ENCODE results near the gene INPP5A.

Gene INPP5A

DNA sequence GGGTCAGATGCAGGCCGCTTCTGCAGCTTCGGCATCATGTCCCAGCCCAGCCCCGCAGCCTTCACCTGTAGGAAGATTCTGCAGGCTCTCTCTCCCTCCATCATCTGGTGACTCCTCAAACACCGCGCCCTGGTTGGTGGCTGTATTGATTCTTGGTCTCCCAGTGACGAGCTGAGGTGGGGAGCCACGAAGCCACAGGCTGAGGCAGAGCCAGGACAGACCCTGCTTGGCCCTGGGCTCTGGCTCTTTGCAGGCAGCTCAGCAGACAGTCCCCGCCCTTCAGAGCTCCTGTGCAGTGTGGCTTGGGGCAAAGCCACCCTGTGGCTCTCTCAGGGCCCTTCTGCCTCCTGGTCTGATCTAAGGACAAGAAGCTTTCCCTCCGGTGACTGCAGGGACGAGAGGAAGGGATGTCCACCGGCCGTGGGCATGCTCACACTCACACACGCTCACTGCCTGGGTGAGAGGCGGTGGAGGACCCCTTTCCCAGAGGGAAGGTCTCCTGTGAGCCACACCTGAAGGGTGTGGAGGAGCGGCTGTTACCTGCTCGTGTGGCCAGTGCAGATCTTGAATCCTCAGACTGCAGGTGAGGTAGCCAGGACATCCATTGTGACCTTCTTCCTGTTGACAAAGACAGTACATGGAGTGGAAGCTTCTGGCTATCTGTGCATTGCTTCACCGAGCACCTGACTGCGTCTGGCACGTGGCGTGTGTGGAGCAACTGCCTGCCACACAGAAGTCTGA is 79.6 kb downstream of the INPP5A start:
- Mint-ChIP-seq H3K4me3 (no peak overlapping the region), H3K27ac (no peak overlapping the region), H3K9me3 (no peaks in the 10 kb centered on the region), H3K4me1 (peaks cover 28% of the 10 kb centered on the region), H3K36me3 (peaks cover 31% of the 10 kb centered on the region), H3K27me3 (no peaks in the 10 kb centered on the region)

DNA sequence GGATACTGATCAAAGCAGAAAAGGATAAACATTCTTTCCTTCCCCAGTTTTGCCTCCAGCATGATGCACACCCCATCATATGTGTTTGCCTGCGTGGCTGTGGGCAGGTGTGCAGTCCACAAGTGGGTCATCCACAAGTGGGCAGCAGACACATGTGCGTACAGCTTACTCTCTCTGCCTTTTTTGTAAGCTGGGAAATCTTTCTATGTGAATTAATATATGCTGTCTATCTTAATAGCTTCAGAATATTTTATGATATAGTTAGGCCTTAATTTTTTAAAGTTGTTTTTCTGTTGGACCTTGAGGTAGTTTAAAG is 80.1 kb downstream of the INPP5A start:
- Mint-ChIP-seq H3K27me3 (no peaks in the 10 kb centered on the region), H3K36me3 (peaks cover 30% of the 10 kb centered on the region), H3K4me1 (peaks cover 24% of the 10 kb centered on the region), H3K27ac (no peak overlapping the region), H3K4me3 (no peak overlapping the region), H3K9me3 (no peaks in the 10 kb centered on the region)

GRCh38 chr10:132618158-132618919 is 80.8 kb downstream of the INPP5A start:
- Mint-ChIP-seq H3K27me3 (no peaks in the 10 kb centered on the region), H3K4me1 (peaks cover 20% of the 10 kb centered on the region), H3K36me3 (peaks cover 30% of the 10 kb centered on the region), H3K27ac (no peak overlapping the region), H3K9me3 (no peaks in the 10 kb centered on the region), H3K4me3 (no peak overlapping the region)

DNA sequence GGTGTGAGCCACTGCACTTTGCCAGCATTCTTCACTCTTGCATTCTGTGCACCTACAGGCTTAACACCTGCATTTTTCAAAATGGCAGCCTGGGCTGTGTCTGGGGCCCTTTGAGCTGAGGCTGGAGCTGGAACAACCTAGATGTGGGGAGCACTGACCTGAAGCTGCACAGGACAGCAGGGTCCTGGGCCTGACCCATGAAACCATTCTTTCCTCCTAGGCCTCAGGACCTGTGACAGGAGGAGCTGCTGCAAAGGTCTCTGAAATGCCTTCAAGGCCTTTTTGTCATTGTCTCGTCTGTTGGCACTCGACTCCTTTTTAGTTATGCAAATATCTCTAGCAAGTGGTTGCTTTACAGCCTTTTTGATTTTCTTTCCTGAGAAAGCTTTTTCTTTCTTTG is 82.3 kb downstream of the INPP5A start:
- Mint-ChIP-seq H3K27me3 (no peaks in the 10 kb centered on the region), H3K27ac (no peak overlapping the region), H3K9me3 (no peaks in the 10 kb centered on the region), H3K4me1 (peaks cover 17% of the 10 kb centered on the region), H3K36me3 (peaks cover 30% of the 10 kb centered on the region), H3K4me3 (no peak overlapping the region)

DNA sequence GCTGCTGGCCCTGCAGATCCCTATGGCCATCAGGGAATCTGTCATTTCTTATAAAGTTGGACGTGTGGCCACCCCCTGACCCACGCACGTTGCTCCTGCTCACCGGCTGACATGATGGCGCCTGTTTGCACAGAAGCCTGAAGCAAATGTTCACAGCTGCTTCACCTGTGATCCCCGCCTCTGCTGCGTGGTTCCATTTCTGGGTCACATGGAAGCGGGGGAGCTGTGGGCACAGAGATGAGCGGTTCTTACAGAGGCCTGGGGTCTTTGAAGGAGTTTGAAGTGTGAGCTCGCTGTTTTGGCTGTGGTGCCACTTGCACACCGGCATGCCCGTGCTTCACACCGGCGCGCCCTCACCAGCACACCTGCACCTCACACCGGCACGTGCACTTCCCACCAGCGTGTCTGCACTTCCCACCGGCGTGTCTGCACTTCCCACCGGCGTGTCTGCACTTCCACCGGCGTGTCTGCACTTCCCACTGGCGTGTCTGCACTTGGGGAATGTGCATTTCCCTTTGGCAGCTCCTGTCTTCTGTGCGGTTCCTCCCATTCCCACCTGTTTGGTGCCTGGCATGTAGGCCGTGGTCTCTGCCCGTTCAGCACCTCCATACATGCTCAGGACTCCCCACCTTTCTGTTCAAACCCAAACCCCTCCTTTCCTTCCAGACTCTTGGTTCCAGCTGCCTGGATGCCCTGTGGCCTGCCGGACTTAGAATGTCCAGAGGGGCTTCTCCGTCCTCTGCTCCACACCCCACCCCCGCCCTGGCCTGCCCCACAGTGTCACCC is 86.7 kb downstream of the INPP5A start:
- H3K4me1 Mint-ChIP-seq = peaks cover 32% of the 10 kb centered on the region
- H3K4me3 Mint-ChIP-seq = no peak overlapping the region
- H3K36me3 Mint-ChIP-seq = peaks cover 11% of the 10 kb centered on the region
- H3K27me3 Mint-ChIP-seq = no peaks in the 10 kb centered on the region
- no peaks in the 10 kb centered on the region for H3K9me3 Mint-ChIP-seq
- no peak overlapping the region for H3K27ac Mint-ChIP-seq

- no peak overlapping the region for H3K27ac Mint-ChIP-seq
- peaks cover 39% of the 10 kb centered on the region for H3K4me1 Mint-ChIP-seq
- peaks cover 11% of the 10 kb centered on the region for H3K36me3 Mint-ChIP-seq
- no peak overlapping the region for H3K4me3 Mint-ChIP-seq
- H3K27me3 Mint-ChIP-seq = no peaks in the 10 kb centered on the region
- no peaks in the 10 kb centered on the region for H3K9me3 Mint-ChIP-seq
These were observed 87.4 kb downstream of the INPP5A start for GRCh38 chr10:132624847-132625471.

DNA sequence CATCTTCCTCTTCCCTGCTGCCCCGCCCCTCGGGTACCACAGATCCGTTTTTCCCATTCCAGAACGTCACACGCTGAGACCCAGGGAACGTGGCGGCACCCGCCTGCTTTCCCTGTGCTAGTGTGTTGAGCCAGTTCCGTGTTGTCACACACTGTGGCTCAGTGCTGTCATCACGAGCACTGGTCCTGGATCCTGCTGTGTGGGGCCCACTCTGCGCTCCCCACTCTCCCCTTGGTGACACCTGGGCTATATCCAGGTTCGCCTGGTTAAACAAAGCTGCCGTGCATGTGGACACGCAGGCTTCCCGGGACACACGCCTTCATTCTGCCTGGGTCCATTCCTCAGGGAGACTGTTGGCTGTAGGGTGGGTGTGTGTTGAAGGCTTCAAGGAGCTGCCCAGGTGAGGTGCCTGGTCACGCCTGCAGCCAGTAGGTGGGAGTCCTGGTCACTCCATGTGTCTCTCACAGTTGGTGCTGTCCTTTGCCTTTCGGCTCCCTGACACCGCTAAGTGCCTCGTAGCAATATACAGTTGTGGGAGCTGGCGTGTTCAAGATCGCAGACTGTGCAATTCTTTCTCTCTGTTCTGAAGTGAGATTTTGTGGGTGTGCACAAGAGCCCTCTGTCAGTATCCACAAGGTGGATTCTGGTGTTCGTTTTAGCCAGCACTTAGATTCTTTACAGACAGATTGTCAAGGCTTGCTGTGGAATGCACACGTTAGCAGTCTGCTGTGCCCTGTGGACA is 88.6 kb downstream of the INPP5A start:
- Mint-ChIP-seq H3K36me3 (peaks cover 4% of the 10 kb centered on the region), H3K4me1 (peaks cover 44% of the 10 kb centered on the region), H3K27me3 (no peaks in the 10 kb centered on the region), H3K4me3 (no peak overlapping the region), H3K9me3 (no peaks in the 10 kb centered on the region), H3K27ac (peak overlapping the region; percentile 61)

GRCh38 chr10:132626761-132627665 is 89.4 kb downstream of the INPP5A start:
- H3K4me1 Mint-ChIP-seq = peaks cover 44% of the 10 kb centered on the region
- no peak overlapping the region for H3K27ac Mint-ChIP-seq
- H3K9me3 Mint-ChIP-seq = no peaks in the 10 kb centered on the region
- H3K27me3 Mint-ChIP-seq = no peaks in the 10 kb centered on the region
- no peaks in the 10 kb centered on the region for H3K36me3 Mint-ChIP-seq
- H3K4me3 Mint-ChIP-seq = no peak overlapping the region

DNA sequence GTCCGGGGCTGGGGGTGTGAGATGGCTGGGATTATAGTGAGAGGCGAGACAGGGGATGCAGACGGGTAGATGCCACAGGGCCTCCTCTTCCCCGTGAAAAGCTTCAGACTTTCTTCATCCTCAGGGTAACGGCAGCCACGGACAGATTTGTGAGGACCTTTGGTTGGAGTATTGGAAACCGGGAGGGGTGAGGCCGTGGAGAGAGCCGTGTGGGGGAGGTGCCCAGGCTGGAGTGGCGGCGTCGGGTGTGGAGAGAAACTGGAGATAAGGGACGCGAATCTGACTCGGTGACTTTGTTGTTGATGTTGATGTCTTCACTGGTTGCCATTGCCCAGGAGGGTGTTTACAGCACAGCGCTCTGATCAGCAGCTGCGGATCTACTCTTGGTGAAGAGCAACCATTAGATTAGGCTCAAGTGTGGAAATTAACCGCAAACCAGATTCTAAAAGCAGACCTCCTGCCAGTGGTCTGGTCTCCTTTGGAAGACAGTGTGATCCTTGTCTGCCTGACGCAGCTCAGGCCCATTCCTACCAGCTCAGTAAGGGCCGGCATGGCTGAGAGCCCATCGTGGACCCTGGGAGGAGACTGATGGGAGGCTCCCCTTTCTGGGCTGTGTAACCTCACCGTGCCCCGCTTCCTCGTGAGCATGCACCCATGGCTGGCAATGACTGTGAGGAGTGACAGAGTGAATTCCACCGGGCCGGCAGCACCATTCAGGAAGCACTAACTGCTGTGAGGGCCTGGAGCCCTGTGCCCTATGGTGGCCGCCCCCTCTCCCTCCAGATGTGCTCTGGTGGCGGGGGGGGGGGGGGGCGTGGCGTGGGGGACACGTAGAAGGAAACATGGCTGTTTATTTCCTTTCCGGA is 90.3 kb downstream of the INPP5A start:
- Mint-ChIP-seq H3K4me3 (no peak overlapping the region), H3K27ac (no peak overlapping the region)

GRCh38 chr10:132628966-132629900 is 91.6 kb downstream of the INPP5A start:
- Mint-ChIP-seq H3K27me3 (no peaks in the 10 kb centered on the region), H3K9me3 (no peaks in the 10 kb centered on the region), H3K4me1 (peaks cover 53% of the 10 kb centered on the region), H3K36me3 (no peaks in the 10 kb centered on the region), H3K4me3 (no peak overlapping the region), H3K27ac (no peak overlapping the region)

More for the DNA sequence above, 90.3 kb downstream of the INPP5A start:
- Mint-ChIP-seq H3K4me1 (peaks cover 47% of the 10 kb centered on the region), H3K27me3 (no peaks in the 10 kb centered on the region), H3K9me3 (no peaks in the 10 kb centered on the region), H3K36me3 (no peaks in the 10 kb centered on the region)

- Mint-ChIP-seq H3K4me1 (peaks cover 59% of the 10 kb centered on the region), H3K36me3 (no peaks in the 10 kb centered on the region), H3K4me3 (no peak overlapping the region), H3K27me3 (no peaks in the 10 kb centered on the region), H3K27ac (no peak overlapping the region), H3K9me3 (no peaks in the 10 kb centered on the region)
These were observed 92.6 kb downstream of the INPP5A start for GRCh38 chr10:132630156-132630555.

DNA sequence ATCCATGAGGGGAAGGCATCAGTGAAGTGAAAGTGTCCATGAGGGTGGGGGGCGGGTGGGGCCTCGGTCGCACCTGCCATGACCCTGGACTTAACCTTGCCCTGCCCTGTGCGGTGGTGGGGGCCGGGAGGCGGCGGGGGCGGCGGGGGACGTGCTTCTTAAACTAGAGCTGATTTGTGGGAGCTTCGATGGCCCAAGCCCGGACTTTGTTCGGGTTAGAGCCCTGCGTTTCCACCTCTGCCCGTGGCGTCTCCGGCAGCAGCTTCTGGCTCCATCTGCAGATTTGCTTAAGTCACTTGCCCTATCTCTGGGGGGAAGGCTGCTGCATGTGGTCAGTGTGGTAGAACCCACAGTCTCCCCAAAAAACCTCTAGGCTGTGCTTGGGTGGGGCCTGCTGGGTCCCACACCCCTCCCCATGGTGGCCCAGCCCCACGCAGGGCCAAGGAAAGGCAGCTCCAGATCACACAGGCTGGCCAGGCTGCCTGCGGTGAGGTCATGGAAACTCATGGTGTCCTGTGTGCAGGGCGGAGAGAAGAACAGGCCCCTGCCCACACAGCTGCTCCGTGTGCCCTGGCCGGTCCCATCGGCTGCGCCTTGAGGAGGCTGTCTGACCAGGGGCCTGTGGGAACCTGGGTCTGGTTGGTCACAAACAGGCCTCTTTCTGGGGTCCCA is 93.2 kb downstream of the INPP5A start:
- H3K9me3 Mint-ChIP-seq = no peaks in the 10 kb centered on the region
- H3K27ac Mint-ChIP-seq = no peak overlapping the region
- H3K4me3 Mint-ChIP-seq = no peak overlapping the region
- H3K4me1 Mint-ChIP-seq = peaks cover 55% of the 10 kb centered on the region
- no peaks in the 10 kb centered on the region for H3K36me3 Mint-ChIP-seq
- H3K27me3 Mint-ChIP-seq = no peaks in the 10 kb centered on the region
